Islet of Langerhans (tissue), 1 donor: Measurements from ENCODE around the gene STAT6.

ENCODE experiments used
- FAIRE-seq: peaks from one replicate; lab custom pipeline; 2011; peaks lifted over from hg19 to GRCh38; lab: Jason Lieb, UNC

The STAT6 gene, protein sequence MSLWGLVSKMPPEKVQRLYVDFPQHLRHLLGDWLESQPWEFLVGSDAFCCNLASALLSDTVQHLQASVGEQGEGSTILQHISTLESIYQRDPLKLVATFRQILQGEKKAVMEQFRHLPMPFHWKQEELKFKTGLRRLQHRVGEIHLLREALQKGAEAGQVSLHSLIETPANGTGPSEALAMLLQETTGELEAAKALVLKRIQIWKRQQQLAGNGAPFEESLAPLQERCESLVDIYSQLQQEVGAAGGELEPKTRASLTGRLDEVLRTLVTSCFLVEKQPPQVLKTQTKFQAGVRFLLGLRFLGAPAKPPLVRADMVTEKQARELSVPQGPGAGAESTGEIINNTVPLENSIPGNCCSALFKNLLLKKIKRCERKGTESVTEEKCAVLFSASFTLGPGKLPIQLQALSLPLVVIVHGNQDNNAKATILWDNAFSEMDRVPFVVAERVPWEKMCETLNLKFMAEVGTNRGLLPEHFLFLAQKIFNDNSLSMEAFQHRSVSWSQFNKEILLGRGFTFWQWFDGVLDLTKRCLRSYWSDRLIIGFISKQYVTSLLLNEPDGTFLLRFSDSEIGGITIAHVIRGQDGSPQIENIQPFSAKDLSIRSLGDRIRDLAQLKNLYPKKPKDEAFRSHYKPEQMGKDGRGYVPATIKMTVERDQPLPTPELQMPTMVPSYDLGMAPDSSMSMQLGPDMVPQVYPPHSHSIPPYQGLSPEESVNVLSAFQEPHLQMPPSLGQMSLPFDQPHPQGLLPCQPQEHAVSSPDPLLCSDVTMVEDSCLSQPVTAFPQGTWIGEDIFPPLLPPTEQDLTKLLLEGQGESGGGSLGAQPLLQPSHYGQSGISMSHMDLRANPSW

DNA sequence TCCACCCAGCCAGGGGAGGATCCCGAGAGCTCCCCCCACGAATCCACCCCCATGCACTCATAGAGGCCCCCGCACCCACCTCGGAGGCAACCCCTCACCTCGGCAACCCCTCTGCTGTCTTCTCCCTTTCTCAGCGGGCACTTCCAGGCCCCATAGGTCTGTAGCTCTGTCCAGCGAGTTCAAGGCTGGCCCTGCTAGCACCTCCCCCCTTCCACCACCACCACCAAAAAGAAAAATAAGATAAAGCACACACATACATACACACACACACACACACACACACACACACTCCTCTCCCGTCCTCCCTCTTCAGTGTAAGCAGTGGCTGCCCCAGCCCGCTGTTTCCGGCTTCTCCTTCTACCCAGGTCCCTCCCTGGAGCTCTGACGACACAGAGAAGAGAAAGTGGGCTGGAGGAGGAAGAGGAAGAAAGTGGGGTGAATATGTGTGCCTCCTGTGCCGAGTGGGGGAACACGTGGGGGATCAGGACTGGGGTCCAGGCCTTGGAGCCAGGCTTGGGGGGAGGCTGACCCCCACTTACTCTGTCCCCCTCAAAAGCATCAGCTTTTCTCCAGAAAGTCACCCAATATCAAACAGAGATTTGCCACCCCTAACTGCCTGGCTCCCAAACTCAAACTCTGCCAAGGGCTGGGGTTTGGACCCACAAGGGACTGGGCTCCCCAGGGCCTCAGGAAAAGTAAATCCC, at the start of gene STAT6:
STAT6 (minus strand) TSS at position 332 of the 704 bp plus-strand sequence. CDS start 3,084 bp downstream, outside the sequence.
- no peak for FAIRE-seq

DNA sequence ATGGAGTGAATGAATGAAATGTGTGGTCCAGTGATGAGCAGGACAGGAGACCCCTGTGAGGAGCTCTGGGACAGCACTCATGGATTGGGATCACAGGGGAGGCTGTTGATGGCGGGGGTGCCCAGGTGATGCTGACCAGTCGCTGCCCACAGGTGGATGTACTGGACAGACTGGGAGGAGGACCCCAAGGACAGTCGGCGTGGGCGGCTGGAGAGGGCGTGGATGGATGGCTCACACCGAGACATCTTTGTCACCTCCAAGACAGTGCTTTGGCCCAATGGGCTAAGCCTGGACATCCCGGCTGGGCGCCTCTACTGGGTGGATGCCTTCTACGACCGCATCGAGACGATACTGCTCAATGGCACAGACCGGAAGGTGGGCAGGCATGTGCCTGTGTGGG, 49.6 kb upstream of the STAT6 start:
- FAIRE-seq = no peak

DNA sequence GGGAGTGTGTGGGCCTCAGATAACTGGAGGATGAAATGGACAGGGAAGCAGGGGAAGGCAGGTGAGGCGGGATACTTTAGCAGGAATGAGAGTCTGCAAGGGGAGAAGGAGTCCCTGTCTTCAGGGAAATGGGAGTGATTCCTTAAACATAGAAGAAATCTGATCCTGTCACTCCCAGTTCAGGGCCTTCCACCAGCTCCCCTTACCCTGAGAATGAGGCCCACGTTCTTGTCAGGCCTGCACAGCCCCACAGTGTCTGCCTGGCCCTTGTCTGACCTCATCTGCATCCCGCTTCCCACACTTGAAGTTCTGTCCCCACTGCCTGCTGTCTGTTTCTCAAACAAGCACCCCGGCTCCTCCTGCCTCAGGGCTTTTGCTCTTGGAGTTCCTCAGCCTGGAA, 48.9 kb upstream of the STAT6 start:
- no peak for FAIRE-seq

DNA sequence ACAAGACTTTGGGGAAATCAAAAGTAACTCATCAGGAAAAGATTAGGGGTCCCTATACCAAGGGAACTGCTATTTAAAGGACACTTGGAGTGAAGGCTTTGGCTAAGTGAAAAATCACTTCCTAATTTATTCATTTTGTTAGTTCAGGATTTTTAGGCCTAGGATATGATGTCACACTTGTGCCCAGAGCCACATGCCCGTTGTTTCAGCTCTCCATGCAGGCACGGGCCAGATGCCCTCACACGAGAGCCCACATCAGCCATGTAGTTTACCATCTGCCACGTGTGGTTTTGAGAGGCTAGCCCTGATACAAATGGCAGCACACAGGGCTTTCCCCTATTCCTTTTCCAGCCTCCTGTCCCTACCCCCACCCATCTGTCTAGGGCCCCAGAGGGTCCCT, 48.1 kb upstream of the STAT6 start:
- FAIRE-seq = no peak

DNA sequence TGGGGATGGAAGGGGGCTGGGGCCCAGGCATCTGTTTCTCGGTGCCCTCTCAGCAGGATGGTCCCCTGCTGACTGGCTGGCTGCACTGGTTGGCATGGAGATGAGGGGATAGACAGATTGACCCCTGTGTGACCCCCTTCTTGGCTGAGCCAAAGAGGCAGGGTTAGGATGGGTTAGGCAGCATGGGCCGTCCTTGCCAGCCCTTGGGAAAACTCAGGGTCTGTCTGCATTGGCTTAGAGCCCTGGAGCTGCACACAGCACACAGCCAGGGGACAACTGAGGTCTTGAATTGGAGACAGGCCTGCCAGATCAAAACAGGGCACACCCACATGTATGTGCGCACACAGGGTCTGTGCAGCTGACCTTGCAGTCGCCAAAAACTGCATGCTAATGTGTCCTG, 47.5 kb upstream of the STAT6 start:
- FAIRE-seq = no peak

DNA sequence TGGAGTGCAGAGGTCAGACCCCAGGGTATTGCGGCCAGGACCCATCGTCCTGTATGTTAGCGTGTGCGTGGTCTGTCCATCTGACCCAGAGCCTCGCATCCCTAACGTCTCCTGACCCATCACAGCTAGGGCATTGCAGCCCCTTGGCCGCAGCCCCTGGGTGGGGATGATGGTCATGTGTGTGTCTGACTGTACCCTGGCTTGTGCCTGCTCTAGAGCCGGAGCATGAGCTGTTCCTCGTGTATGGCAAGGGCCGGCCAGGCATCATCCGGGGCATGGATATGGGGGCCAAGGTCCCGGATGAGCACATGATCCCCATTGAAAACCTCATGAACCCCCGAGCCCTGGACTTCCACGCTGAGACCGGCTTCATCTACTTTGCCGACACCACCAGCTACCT, 47.0 kb upstream of the STAT6 start:
- no peak for FAIRE-seq

DNA sequence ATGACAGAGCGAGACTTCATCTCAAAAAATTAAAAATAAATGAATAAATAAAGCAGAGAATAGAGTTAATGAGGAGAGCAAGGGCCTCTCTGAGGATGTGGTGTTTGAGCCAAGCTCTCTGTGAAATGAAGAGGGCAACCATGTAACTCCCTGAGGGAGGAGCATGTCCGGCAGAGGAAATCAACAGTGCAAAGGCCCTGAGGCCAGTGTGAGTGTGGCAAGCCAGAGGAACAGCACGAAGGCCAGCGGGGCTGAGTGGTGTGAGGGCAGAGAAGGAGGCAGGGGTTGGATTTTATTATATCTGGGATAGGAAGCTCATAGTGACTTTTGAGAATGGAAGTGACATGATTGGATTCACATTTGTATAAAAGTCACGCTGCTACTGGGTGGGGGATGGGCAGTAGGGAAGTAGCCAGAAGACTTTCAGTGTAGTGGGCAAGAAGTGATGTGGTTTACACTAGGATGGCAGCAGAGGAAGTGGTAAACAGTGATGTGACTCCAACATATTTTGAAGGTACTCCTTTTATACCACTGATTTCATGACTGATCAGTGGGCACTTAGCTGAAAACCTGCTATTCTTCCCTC, 46.5 kb upstream of the STAT6 start:
- no peak for FAIRE-seq

DNA sequence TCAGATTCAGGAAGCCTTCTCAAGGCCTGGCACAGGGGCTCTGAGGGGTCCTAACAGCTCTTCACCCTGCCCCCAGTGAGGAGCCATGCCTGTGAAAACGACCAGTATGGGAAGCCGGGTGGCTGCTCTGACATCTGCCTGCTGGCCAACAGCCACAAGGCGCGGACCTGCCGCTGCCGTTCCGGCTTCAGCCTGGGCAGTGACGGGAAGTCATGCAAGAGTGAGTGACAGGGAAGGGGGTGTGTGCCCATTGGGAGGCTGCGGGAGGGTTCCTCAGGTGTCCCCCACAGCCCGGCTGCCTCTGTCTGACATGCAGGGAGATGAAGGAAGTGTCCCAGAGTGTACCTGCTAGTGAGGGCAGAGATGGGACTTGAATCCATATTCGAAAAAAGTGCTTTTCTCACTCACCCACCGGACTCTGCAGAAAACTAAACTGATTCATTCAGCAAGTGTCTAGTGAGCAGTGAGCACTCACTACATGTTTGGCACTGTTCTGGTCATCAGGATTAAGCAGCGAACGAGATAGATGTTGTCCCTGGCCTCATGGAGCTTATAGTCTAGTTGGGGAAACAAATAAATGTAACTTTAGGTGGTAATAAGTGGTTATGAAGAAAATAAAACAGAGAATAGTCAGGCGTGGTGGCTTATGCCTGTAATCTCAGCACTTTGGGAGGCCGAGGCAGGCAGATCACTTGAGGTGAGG, 45.7 kb upstream of the STAT6 start:
- FAIRE-seq = no peak

DNA sequence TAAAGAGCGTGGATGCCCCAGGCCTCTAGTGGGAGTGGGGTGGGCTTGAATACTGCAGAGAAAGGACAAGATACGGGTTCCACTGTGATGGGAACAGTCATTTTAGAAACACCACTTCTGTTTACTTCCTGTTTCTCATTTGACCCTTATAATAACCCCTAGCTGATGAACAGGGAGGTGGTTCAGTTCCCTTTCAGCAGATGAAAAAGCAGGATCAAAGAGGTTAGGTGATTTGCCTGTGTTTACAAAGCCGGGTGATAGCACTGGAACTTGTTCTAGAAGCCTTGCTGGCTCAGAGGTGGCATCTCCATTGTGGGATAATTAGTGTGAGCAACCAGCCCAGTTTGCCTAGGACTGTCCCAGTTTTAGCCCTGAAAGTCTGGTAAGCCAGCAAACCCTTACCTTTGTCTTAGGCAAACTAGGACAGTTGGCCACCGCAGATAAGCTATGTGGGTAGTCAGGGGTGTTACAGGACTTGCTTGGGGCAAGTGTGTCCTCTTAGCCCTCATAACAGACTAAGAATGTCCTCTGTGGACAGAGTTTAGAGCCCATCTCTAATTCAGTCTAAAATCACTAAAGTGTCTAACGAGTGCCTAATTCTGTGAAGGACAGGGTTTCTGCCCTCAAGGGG, 43.8 kb upstream of the STAT6 start:
- no peak for FAIRE-seq

DNA sequence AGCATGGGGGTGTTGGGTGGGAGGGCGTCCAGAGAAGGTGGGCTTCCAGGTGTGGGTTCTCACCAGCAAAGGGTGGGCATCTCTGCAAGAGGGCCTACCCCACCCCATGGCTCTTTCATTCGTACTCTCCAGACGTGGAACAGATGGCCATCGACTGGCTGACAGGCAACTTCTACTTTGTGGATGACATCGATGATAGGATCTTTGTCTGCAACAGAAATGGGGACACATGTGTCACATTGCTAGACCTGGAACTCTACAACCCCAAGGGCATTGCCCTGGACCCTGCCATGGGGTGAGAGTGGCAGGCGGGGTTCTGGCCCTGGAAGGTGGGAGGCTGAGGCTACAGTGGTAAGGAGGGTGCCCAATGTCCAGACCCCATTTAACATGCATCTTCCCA, 42.9 kb upstream of the STAT6 start:
- no peak for FAIRE-seq

DNA sequence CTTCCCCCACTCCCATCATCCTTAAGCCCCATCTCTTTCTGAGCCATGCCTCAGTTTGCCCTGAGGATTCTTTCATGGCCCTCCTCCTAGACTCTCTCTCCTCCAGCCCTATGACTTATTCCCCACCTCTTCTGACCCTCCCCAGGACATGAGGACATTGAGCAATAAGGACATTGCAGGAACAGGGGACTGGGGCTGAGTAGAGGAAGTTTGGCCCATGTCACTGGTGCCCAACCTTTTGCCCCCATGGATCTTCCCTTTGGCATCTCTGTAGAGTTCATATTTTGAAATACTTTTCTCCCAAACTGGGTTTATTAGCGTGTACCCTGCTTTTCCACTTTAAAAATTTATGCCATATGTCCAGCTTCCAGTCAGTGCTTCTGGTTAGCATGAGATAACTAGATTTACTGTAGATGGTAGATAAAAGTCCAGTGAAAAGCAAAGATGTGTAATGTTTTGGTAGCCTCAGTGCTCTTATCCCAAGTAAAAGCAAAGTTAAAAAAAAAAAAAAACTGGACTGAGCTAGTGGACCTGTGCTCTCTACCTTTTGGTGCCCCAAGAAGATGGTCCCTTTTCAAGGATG, 42.3 kb upstream of the STAT6 start:
- no peak for FAIRE-seq

DNA sequence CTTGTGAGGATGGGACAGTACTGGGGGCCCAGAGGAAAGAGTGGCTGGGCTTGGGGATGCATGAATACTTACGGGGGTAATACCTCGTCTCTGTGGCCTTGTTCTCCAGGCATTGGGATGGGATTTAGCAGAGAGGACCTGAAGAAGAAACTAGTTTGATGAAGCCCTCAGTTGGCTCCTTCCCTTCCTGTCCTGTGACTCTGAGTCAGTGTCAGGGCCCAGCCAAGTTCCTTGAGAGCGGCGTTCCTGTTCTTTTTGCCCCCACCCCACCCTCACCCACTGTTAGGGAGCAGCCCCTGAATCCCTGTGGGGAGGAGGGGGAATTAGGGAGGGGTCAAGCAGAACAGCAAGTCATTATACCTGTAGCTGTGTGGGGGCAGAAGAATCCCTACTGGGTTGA, 41.5 kb upstream of the STAT6 start:
- no peak for FAIRE-seq

DNA sequence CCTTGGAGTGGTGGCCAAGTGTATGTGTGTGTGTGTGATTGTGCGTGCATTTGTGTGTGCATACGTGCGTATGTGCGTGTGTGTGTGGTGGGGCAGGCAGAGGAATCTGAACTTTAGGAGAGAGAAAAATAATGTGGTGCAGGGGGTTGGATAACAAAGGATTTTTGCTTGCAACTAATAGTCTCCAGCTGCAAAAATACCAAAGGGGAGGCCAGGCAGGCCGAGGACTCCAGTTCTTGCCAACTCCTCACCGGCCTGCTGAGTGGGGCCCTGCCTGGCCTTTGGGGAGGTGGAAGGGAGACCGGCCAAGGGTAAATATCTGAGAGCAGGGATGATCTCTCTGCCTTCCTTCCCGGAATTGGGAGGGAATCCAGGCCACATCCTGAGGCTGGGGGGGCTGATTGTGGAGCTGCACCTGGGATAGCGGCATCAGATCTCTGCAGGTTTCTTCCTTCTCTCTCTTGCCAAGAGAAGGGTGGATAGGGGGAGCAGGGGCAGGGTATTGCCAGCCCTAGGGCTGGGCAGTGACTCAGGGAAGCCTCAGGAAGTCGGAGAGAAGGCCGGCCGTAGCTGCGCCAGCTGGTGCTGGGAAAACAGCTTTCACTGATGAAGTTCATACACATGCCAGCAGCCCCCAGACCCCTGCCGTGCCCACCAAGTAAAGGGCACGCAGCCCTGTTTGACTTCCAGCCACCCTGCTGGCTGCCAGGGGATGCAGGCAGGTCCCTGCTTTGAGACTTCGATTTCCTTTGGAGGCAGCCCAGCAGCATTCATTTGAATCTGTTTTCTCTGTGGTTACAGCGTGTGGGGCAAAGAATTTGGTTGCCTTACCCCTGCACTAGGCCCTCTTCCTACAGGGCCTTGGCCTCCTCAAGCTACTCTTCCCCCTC, 40.8 kb upstream of the STAT6 start:
- FAIRE-seq = no peak

DNA sequence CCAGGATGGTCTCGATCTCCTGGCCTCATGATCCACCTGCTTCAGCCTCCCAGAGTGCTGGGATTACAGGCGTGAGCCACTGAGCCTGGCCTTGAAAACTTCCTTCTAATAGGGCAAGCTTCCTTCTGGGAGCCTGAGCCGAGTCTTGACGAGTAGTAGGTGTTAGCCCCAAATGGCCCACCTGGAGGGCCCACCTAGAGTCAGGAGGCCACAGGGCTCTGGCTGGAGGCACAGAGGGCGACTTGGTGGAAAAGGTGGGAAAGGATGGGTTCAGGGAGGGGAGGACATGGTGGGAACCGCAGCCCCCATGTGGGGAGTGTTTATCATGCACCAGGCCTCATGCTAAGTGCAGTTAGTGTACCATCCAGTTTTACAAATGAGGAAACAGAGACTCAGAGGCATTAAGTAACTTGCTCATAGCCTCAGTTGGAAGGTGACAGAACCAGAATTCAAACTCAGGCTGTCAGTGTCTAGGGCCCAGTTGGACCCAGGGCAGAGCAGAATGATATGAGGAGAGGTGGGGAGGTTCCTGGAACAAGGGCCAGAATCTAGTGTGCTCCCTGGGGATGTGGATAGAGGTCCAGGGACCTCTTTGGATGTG, 39.3 kb upstream of the STAT6 start:
- no peak for FAIRE-seq

DNA sequence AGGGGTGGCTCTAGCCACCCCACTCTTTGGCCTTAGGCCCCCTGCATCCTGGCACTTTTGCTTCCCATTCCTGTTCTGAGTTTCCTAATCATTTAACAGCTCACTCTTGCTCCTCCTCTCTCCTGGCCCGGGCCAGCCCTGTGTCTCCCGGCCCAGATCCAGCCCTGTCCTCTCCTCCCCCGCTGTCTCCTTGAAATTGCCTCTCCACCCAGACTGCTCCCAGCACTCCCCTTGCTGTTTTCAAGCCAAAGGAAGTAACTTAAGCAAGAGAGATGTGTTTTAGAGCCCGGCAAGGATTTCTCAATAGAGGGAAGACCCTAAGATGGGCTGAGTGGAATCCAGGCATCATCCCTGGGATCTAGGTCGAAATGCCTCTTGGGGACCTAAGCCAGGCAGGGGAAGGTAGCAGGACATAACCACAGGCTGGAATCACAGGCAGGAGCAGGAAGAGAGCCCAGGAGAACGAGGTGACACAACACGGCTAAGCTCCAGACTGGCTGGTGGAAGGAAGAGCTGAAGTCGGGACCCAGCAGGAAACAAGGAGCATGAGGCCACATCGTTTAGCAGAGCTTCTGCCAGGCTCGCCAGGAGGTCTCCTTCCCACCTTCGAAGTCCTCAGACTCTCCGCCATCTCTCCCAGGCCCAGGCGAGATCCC, 38.2 kb upstream of the STAT6 start:
- FAIRE-seq = no peak

DNA sequence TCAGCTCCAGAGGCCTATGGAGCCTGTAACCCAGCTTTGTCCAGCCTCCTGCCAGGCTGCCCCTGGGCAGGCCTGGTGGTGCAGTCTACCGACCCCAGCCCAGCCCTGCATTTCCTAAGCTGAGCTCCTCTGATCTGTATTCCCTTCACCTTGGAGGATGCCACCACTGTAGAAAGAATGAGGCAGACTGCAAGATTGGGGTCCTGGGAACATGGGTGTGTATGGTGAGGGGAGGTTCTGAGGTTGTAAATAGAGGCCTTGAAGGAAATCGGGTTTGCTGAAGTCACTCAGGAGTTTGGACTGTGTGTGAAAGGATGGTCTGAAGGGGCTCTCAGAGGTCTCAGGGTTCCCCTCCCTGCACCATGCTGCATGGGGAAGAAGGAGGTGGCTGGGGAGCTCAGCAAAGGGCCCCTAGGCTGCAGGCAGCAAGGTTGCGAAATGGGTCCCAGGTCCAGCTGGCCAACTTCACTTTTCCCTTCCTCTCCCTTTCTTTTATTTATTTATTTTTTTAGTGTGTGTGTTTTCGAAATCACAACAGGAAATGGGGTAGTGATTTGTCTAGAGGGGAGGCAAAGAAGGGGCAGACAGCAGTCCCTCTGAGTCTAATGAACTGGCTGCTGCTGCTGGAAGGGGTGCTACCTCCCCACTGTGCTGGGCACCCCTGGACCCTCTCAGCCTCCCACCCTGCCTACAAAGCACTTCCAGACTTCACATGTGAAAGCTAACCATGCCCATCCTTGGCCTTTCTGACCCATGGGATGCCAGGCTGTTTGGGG, 37.5 kb upstream of the STAT6 start:
- FAIRE-seq = no peak

DNA sequence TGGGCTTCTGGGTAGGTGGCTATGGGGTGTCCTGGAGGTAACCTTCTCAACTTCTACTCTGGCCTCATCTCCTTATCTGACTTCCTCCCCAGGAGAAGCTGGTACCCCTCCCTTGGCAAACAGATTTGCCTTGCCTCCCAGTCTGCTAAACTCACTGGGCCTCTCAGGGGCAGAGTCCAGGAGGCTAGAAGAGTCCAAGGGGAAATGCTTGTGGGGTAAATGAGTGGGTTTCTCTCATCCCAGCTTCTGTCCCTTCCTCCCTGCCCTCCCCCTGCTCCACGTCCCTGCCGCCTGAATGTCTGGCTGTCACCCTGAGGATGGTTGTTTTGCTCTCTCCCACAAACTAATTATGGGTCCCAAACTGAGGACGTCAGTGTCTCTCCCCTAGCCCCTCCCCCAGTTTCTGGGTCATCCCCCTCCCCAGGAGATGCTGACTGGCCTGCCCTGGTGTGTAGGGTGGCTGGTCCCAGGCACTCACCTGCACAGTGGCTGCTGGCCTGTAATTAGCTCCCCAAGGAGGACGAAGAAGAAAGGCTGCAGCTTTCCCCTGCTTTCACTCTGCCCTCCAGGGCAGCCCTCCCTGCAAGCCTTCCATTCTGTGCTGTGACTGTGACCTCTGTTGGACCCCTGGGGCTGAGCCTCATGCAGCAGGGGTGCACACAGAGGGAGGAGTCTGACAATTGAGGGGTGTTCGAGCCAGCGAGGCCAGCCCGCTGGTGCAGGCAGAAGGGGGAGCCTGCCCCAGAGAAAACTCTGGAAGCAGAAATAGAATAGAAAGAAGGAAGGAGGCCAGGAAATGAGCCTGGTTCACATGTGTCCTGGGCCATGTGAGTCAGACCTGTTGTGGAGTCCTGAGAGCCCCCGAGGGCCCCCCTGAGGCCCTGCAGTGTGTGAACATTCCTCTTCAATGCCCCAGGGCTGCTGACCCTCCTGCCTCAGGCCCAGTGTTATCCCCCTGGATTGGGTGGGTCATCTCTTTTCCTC, 36.1 kb upstream of the STAT6 start, which contains the start of gene LRP1-AS:
LRP1-AS (minus strand) TSS at position 659 of the 984 bp plus-strand sequence.
- no peak for FAIRE-seq
